ENCODE data around the gene OGFR. TPM values are rescaled to one million over a fixed set of nuclear protein-coding genes. Genes with fewer than 3 reads are reported as not detected.
A peak's percentile ranks its signal among the peaks of the same experiment; 100 is the strongest.

Gene OGFR
- total RNA-seq, 6 experiments from 2014 or later = 37.8 to 42.2 (median 39.0) TPM

GRCh38 chr20:62773845-62774714 is 30.6 kb upstream of the OGFR start:
- no peaks in the 10 kb centered on the region for H3K9me3 Mint-ChIP-seq
- 0 out of 2 replicates have a peak, but pooled peaks cover 4% of the 10 kb centered on the region for H3K36me3 Mint-ChIP-seq (ENCODE audit: low read depth)
- peaks cover 22% of the 10 kb centered on the region for H3K4me1 Mint-ChIP-seq (ENCODE audit: low read depth)
- TF ChIP-seq CTCF (IDR thresholded peaks at IDR 0.05) = no peak
- H3K27me3 Mint-ChIP-seq (ENCODE audit: insufficient read depth) = peaks cover 9% of the 10 kb centered on the region
- no peak overlapping the region for H3K27ac Mint-ChIP-seq
- no peak overlapping the region for H3K4me3 Mint-ChIP-seq
- DNase-seq = no peak

GRCh38 chr20:62774762-62775161 is 29.9 kb upstream of the OGFR start:
- no peak for TF ChIP-seq CTCF (IDR thresholded peaks at IDR 0.05)
- Mint-ChIP-seq H3K4me3 (no peak overlapping the region), H3K9me3 (no peaks in the 10 kb centered on the region), H3K27ac (no peak overlapping the region), H3K4me1 (ENCODE audit: low read depth) (peaks cover 20% of the 10 kb centered on the region), H3K27me3 (ENCODE audit: insufficient read depth) (peaks cover 9% of the 10 kb centered on the region), H3K36me3 (ENCODE audit: low read depth) (0 out of 2 replicates have a peak, but pooled peaks cover 4% of the 10 kb centered on the region)
- DNase-seq = no peak

- Mint-ChIP-seq H3K27me3 (ENCODE audit: insufficient read depth) (peaks cover 9% of the 10 kb centered on the region), H3K36me3 (ENCODE audit: low read depth) (0 out of 2 replicates have a peak, but pooled peaks cover 4% of the 10 kb centered on the region), H3K4me3 (no peak overlapping the region), H3K4me1 (ENCODE audit: low read depth) (peaks cover 20% of the 10 kb centered on the region), H3K27ac (no peak overlapping the region), H3K9me3 (no peaks in the 10 kb centered on the region)
- DNase-seq = no peak
- no peak for TF ChIP-seq CTCF (IDR thresholded peaks at IDR 0.05)
Measured at GRCh38 chr20:62775206-62775605, 29.4 kb upstream of the OGFR start.

GRCh38 chr20:62776035-62776691 is 28.5 kb upstream of the OGFR start:
- H3K4me3 Mint-ChIP-seq = no peak overlapping the region
- no peak for TF ChIP-seq CTCF (IDR thresholded peaks at IDR 0.05)
- 0 out of 2 replicates have a peak, but pooled peaks cover 4% of the 10 kb centered on the region for H3K36me3 Mint-ChIP-seq (ENCODE audit: low read depth)
- H3K4me1 Mint-ChIP-seq (ENCODE audit: low read depth) = peaks cover 20% of the 10 kb centered on the region
- DNase-seq = no peak
- H3K27ac Mint-ChIP-seq = no peak overlapping the region
- no peaks in the 10 kb centered on the region for H3K9me3 Mint-ChIP-seq
- H3K27me3 Mint-ChIP-seq (ENCODE audit: insufficient read depth) = peaks cover 9% of the 10 kb centered on the region

GRCh38 chr20:62776692-62777527 is 27.7 kb upstream of the OGFR start:
- H3K27ac Mint-ChIP-seq = no peak overlapping the region
- H3K4me1 Mint-ChIP-seq (ENCODE audit: low read depth) = peaks cover 20% of the 10 kb centered on the region
- 0 out of 2 replicates have a peak, but pooled peaks cover 4% of the 10 kb centered on the region for H3K36me3 Mint-ChIP-seq (ENCODE audit: low read depth)
- no peaks in the 10 kb centered on the region for H3K9me3 Mint-ChIP-seq
- no peak for DNase-seq
- peak overlapping the region; percentile 12; the same call in 1 of the 2 replicates for H3K4me3 Mint-ChIP-seq
- no peak for TF ChIP-seq CTCF (IDR thresholded peaks at IDR 0.05)
- H3K27me3 Mint-ChIP-seq (ENCODE audit: insufficient read depth) = peaks cover 9% of the 10 kb centered on the region
